GM23338 (cell line): ENCODE measurements around the gene DMD. TPM values are rescaled to one million over a fixed set of nuclear protein-coding genes. Genes with fewer than 3 reads are reported as not detected.

Experiments
- ATAC-seq: fragments of 200-7000 bp; cut with Tn5 transposase; 3 replicates; pipeline ENCODE4 v1.9.1; 2020
- DNase-seq: peaks from one replicate; pipeline ENCODE4 v3.0.0-alpha.2; 2015; ENCODE audit warnings: low spot score
- H2AFZ ChIP-seq: fragments of 200-600 bp; sonication (generic); 2 replicates; pipeline ENCODE4 v1.8.0; 2016; ENCODE audit warnings: antibody characterized with exemption, mild to moderate bottlenecking, moderate library complexity
- H3F3A ChIP-seq: fragments of 200-600 bp; sonication (generic); replicated peaks from 2 replicates; pipeline ENCODE4 v1.8.0; 2017; ENCODE audit warnings: antibody characterized with exemption, mixed run types, low read depth
- H3K27ac ChIP-seq: fragments of 200-600 bp; sonication (generic); 2 replicates; pipeline ENCODE4 v1.6.1; 2016; ENCODE audit warnings: low read depth
- H3K27me3 ChIP-seq: fragments of 200-600 bp; sonication (generic); 2 replicates; pipeline ENCODE4 v1.8.0; 2016; ENCODE audit warnings: mild to moderate bottlenecking, mixed run types, moderate library complexity; ENCODE audit not compliant: insufficient read depth
- H3K36me3 ChIP-seq: fragments of 200-600 bp; sonication (generic); 2 replicates; pipeline ENCODE4 v1.8.0; 2016; ENCODE audit warnings: mild to moderate bottlenecking; ENCODE audit not compliant: insufficient read depth
- H3K4me1 ChIP-seq: fragments of 200-600 bp; sonication (generic); 2 replicates; pipeline ENCODE4 v1.8.0; 2016; ENCODE audit warnings: mild to moderate bottlenecking, moderate library complexity; ENCODE audit not compliant: insufficient read depth
- H3K4me2 ChIP-seq: fragments of 200-600 bp; sonication (generic); 2 replicates; pipeline ENCODE4 v1.7.1; 2017; ENCODE audit warnings: mixed run types
- H3K4me3 ChIP-seq: fragments of 200-600 bp; sonication (generic); 2 replicates; pipeline ENCODE4 v1.6.1; 2016; ENCODE audit warnings: mixed run types
- H3K79me2 ChIP-seq: fragments of 200-600 bp; sonication (generic); replicated peaks from 2 replicates; pipeline ENCODE4 v1.8.0; 2017; ENCODE audit warnings: mild to moderate bottlenecking; ENCODE audit not compliant: insufficient read depth
- H3K9me2 ChIP-seq: fragments of 200-600 bp; sonication (generic); 2 replicates; pipeline ENCODE4 v1.8.0; 2017; ENCODE audit not compliant: insufficient read depth
- H4K20me1 ChIP-seq: fragments of 200-600 bp; sonication (generic); replicated peaks from 2 replicates; pipeline ENCODE4 v1.8.0; 2017; ENCODE audit warnings: mild to moderate bottlenecking; ENCODE audit not compliant: insufficient read depth
- H3K27ac Mint-ChIP-seq: 2 replicates; pipeline ENCODE4 v1.8.0; 2020; ENCODE audit warnings: inconsistent platforms, mild to moderate bottlenecking, moderate library complexity, mixed read lengths
- H3K27me3 Mint-ChIP-seq: 3 replicates; pipeline ENCODE4 v1.8.0; 2022; ENCODE audit warnings: low read depth, mild to moderate bottlenecking, moderate library complexity, mixed read lengths, inconsistent platforms; ENCODE audit not compliant: insufficient read depth, poor library complexity
- H3K36me3 Mint-ChIP-seq: 3 replicates; pipeline ENCODE4 v1.8.0; 2021; ENCODE audit warnings: low read depth, mild to moderate bottlenecking, inconsistent platforms, moderate library complexity, mixed read lengths
- H3K4me1 Mint-ChIP-seq: 3 replicates; pipeline ENCODE4 v1.8.0; 2020; ENCODE audit warnings: mild to moderate bottlenecking, inconsistent platforms, mixed read lengths
- H3K4me3 Mint-ChIP-seq: 3 replicates; pipeline ENCODE4 v1.8.0; 2021; ENCODE audit warnings: moderate library complexity, mild to moderate bottlenecking, inconsistent platforms, mixed read lengths
- H3K9me3 Mint-ChIP-seq: 3 replicates; pipeline ENCODE4 v1.8.0; 2020; ENCODE audit warnings: moderate library complexity, mild to moderate bottlenecking, inconsistent platforms, mixed read lengths
- CREB1 ChIP-seq: fragments of 250-450 bp; sonication (Bioruptor Pico); IDR thresholded peaks from 2 replicates; pipeline ENCODE4 v1.5.0; 2020; ENCODE audit warnings: low read depth, mild to moderate bottlenecking, moderate library complexity
- CTCF ChIP-seq, 2 experiments: fragments of 200-600 bp in 1 of 2; sonication (generic) in 1 of 2; conservative IDR thresholded peaks; 2 replicates each; pipeline versions ENCODE4 v1.5.1 to v1.6.1; 2016 to 2017; ENCODE audit warnings: antibody characterized with exemption in 2 of 2, low read depth in 2 of 2, mild to moderate bottlenecking in 2 of 2, moderate library complexity in 1 of 2
- ETS1 ChIP-seq: IDR thresholded peaks from 2 replicates; pipeline ENCODE4 v1.6.1; 2016; ENCODE audit warnings: antibody characterized with exemption
- EZH2 ChIP-seq: fragments of 200-600 bp; sonication (generic); IDR thresholded peaks from one replicate; pipeline ENCODE4 v1.8.0; 2017; ENCODE audit warnings: antibody characterized with exemption, mild to moderate bottlenecking, low read depth; ENCODE audit not compliant: unreplicated experiment
- EZH2phosphoT487 ChIP-seq: fragments of 200-600 bp; sonication (generic); IDR thresholded peaks from one replicate; pipeline ENCODE4 v1.8.1; 2018; ENCODE audit warnings: antibody characterized with exemption; ENCODE audit not compliant: unreplicated experiment
- JUNB ChIP-seq: IDR thresholded peaks from one replicate; pipeline ENCODE4 v1.6.1; 2016; ENCODE audit warnings: antibody characterized with exemption; ENCODE audit not compliant: unreplicated experiment
- NANOG ChIP-seq: IDR thresholded peaks from 2 replicates; pipeline ENCODE4 v1.6.1; 2016; ENCODE audit warnings: antibody characterized with exemption, borderline replicate concordance
- POLR2AphosphoS5 ChIP-seq: IDR thresholded peaks from 2 replicates; pipeline ENCODE4 v1.6.1; 2016; ENCODE audit warnings: antibody characterized with exemption, low read depth
- REST ChIP-seq: IDR thresholded peaks from one replicate; pipeline ENCODE4 v1.6.1; 2018; ENCODE audit warnings: antibody characterized with exemption; ENCODE audit not compliant: unreplicated experiment
- STAT1 ChIP-seq: IDR thresholded peaks from one replicate; pipeline ENCODE4 v1.6.1; 2016; ENCODE audit warnings: antibody characterized with exemption; ENCODE audit not compliant: unreplicated experiment
- ZNF114 ChIP-seq: fragments of 250-450 bp; sonication (Bioruptor Pico); IDR thresholded peaks from 2 replicates; pipeline ENCODE4 v1.5.0; 2020; ENCODE audit warnings: mild to moderate bottlenecking, moderate library complexity
- ZNF331 ChIP-seq: fragments of 250-450 bp; sonication (Bioruptor Pico); IDR thresholded peaks from 2 replicates; pipeline ENCODE4 v1.5.0; 2020; ENCODE audit warnings: low read depth, mild to moderate bottlenecking, moderate library complexity
- ZNF462 ChIP-seq: fragments of 250-450 bp; sonication (Bioruptor Pico); IDR thresholded peaks from 2 replicates; pipeline ENCODE4 v1.5.0; 2020; ENCODE audit warnings: mild to moderate bottlenecking, moderate library complexity
- polyA plus RNA-seq: library from polyadenylated mRNA; unstranded; fragments of >200 nt; fragmentation: Nextera tagmentation; extraction: Ambion mirVana; gene quantifications from 2 replicates; pipeline ENCODE4 v1.2.1, GENCODE V29; 2016
- total RNA-seq: library from RNA; depleted of rRNA; stranded (reverse); fragments of >200 nt; shearing (Covaris generic); gene quantifications from 2 replicates; pipeline ENCODE4 v1.2.3, GENCODE V29; 2014

The DMD gene
- total and polyA plus RNA-seq, 2 experiments from 2014 or later = 4.5 to 7.6 TPM

- H3K4me1 Mint-ChIP-seq = peaks cover 3% of the 10 kb centered on the region; the same call in 2 of the 3 replicates
- H4K20me1 ChIP-seq = no peaks in the 10 kb centered on the region
- no peaks in the 10 kb centered on the region for H3K36me3 Mint-ChIP-seq
- ATAC-seq (no peak), DNase-seq (no peak)
- no peaks in the 10 kb centered on the region for H3K4me1 ChIP-seq
- no peak overlapping the region for H3K4me3 Mint-ChIP-seq
- no peak overlapping the region for H2AFZ ChIP-seq
- H3K36me3 ChIP-seq = no peaks in the 10 kb centered on the region
- no peak for TF ChIP-seq EZH2
- no peak for TF ChIP-seq CTCF (conservative IDR thresholded peaks at IDR 0.05; ENCODE audit: low read depth in 2 of 2)
- TF ChIP-seq JUNB = no peak
- no peak for TF ChIP-seq POLR2AphosphoS5
- TF ChIP-seq ZNF331 = no peak
- no peak for TF ChIP-seq ZNF114 (CRISPR knock-in tag)
- no peak for TF ChIP-seq NANOG
- TF ChIP-seq CREB1 (CRISPR knock-in tag) = no peak
- TF ChIP-seq EZH2phosphoT487 = no peak
- TF ChIP-seq ETS1 = no peak
- no peak for TF ChIP-seq STAT1
- TF ChIP-seq REST = no peak
- no peak for TF ChIP-seq ZNF462 (CRISPR knock-in tag)
- H3K4me3 ChIP-seq = no peak overlapping the region
- H3K4me2 ChIP-seq = no peak overlapping the region
- no peaks in the 10 kb centered on the region for H3K79me2 ChIP-seq
- H3K27ac Mint-ChIP-seq = no peak overlapping the region
- no peak overlapping the region for H3K27ac ChIP-seq
- H3F3A ChIP-seq = no peaks in the 10 kb centered on the region
- no peaks in the 10 kb centered on the region for H3K27me3 Mint-ChIP-seq
- no peaks in the 10 kb centered on the region for H3K27me3 ChIP-seq
- H3K9me3 Mint-ChIP-seq = no peaks in the 10 kb centered on the region
- H3K9me2 ChIP-seq = no peaks in the 10 kb centered on the region
These were observed 1618.0 kb downstream of the DMD start for GRCh38 chrX:31593353-31593752.
